Endothelial cell of umbilical vein (primary cell): Measurements from ENCODE around the gene RPL18. TPM values are rescaled to one million over a fixed set of nuclear protein-coding genes. Genes with fewer than 3 reads are reported as not detected.

Experiments used
- BruUV-seq: library from RNA; stranded (reverse); fragments of 400-500 nt; replicated peaks from 2 replicates; lab custom pipeline; 2021; lab: Mats Ljungman, UMichigan
- CTCF ChIA-PET: fragments of 300-600, 350-600 bp; sonication (Branson Sonifier 250); formaldehyde crosslinking; loops from one replicate; lab custom pipeline; 2021; ENCODE audit warnings: antibody characterized with exemption, inconsistent platforms; lab: Charles Lee
- POLR2A ChIA-PET: fragments of 300-600, 350-600 bp; sonication (Branson Sonifier 250); formaldehyde crosslinking; loops from one replicate; lab custom pipeline; 2021; ENCODE audit warnings: antibody characterized with exemption, inconsistent platforms; lab: Charles Lee
- DNase-seq: peaks from one replicate; pipeline ENCODE4 v3.0.0-alpha.2; 2011; ENCODE audit warnings: low read depth, low spot score
- FAIRE-seq: peaks from 2 replicates; lab custom pipeline; 2011; peaks lifted over from hg19 to GRCh38; lab: Jason Lieb, UNC
- H2AFZ ChIP-seq: 2 replicates; pipeline ENCODE4 v1.6.0; 2012; ENCODE audit warnings: low read depth, low read length, control low read depth, inconsistent platforms
- H3K27ac ChIP-seq: 2 replicates; pipeline ENCODE4 v1.5.1; 2011; ENCODE audit warnings: low read depth, mild to moderate bottlenecking, control low read depth, low read length, moderate library complexity; ENCODE audit not compliant: insufficient read depth
- H3K27me3 ChIP-seq, 2 experiments: 2 replicates each; pipeline versions ENCODE4 v1.6.0 to v1.6.1; 2011; ENCODE audit warnings: low read length in 2 of 2, mixed read lengths in 1 of 2; ENCODE audit not compliant: control insufficient read depth in 2 of 2, insufficient read depth in 2 of 2
- H3K36me3 ChIP-seq, 2 experiments: 2 replicates in 1 of 2; 3 replicates in 1 of 2; pipeline ENCODE4 v1.5.1; 2011; ENCODE audit warnings: low read length in 2 of 2, mild to moderate bottlenecking in 1 of 2, moderate library complexity in 1 of 2; ENCODE audit not compliant: control insufficient read depth in 2 of 2, insufficient read depth in 2 of 2; ENCODE audit errors: extremely low read depth in 1 of 2
- H3K4me1 ChIP-seq: 3 replicates; pipeline ENCODE4 v1.5.1; 2011; ENCODE audit warnings: mild to moderate bottlenecking, low read length; ENCODE audit not compliant: control insufficient read depth, insufficient read depth; ENCODE audit errors: extremely low read depth
- H3K4me2 ChIP-seq: 2 replicates; pipeline ENCODE4 v1.6.1; 2011; ENCODE audit warnings: low read length, control low read depth, mixed read lengths; ENCODE audit not compliant: insufficient read depth
- H3K4me3 ChIP-seq, 3 experiments: fragments of 200-600 bp in 1 of 3; sonication (generic), shearing (Covaris generic) in 1 of 3; replicated peaks in 1 of 3; 2 replicates each; pipeline ENCODE4 v1.5.1; 2011 to 2016; ENCODE audit warnings: control low read depth in 3 of 3, low read length in 3 of 3, mild to moderate bottlenecking in 2 of 3, inconsistent platforms in 1 of 3, low read depth in 1 of 3, moderate library complexity in 1 of 3; ENCODE audit not compliant: insufficient read depth in 1 of 3
- H3K79me2 ChIP-seq: 2 replicates; pipeline ENCODE4 v1.6.0; 2012; ENCODE audit warnings: low read length, inconsistent platforms; ENCODE audit not compliant: control insufficient read depth, insufficient read depth
- H3K9ac ChIP-seq: replicated peaks from 2 replicates; pipeline ENCODE3; 2011; ENCODE audit warnings: low read length, control low read depth; ENCODE audit not compliant: insufficient read depth; ENCODE audit errors: extremely low read depth
- H3K9me1 ChIP-seq: replicated peaks from 3 replicates; pipeline ENCODE4 v1.6.0; 2011; ENCODE audit warnings: mild to moderate bottlenecking, low read length; ENCODE audit not compliant: control insufficient read depth, insufficient read depth; ENCODE audit errors: extremely low read depth
- H3K9me3 ChIP-seq: replicated peaks from 2 replicates; pipeline ENCODE4 v1.5.1; 2012; ENCODE audit warnings: low read length, inconsistent platforms; ENCODE audit not compliant: control insufficient read depth, insufficient read depth
- H4K20me1 ChIP-seq: replicated peaks from 2 replicates; pipeline ENCODE3; 2011; ENCODE audit warnings: mild to moderate bottlenecking, low read length; ENCODE audit not compliant: control insufficient read depth, insufficient read depth; ENCODE audit errors: extremely low read depth
- CTCF ChIP-seq, 2 donors: IDR thresholded peaks; 1 replicate in 1 of 2; 2 replicates in 1 of 2; pipeline ENCODE4 v1.5.1; 2011; ENCODE audit warnings: low read length in 2 of 2, mild to moderate bottlenecking in 2 of 2, moderate library complexity in 2 of 2, control low read depth in 1 of 2, inconsistent platforms in 1 of 2, low read depth in 1 of 2; ENCODE audit not compliant: insufficient read depth in 1 of 2; ENCODE audit errors: extremely low read depth in 1 of 2
- EZH2 ChIP-seq: IDR thresholded peaks from 2 replicates; pipeline ENCODE4 v1.6.1; 2012; ENCODE audit warnings: borderline replicate concordance, low read depth, mild to moderate bottlenecking, moderate library complexity, low read length, inconsistent platforms; ENCODE audit not compliant: severe bottlenecking
- FOS ChIP-seq: IDR thresholded peaks from 2 replicates; pipeline ENCODE4 v1.6.1; 2011; ENCODE audit warnings: mild to moderate bottlenecking, low read length, moderate library complexity, borderline replicate concordance; ENCODE audit not compliant: insufficient read depth
- GATA2 ChIP-seq: IDR thresholded peaks from 2 replicates; pipeline ENCODE4 v1.7.0; 2011; ENCODE audit warnings: low read depth, mild to moderate bottlenecking, moderate library complexity, mixed read lengths, low read length; ENCODE audit not compliant: insufficient read length, insufficient read depth
- JUN ChIP-seq: IDR thresholded peaks from 2 replicates; pipeline ENCODE4 v1.6.1; 2011; ENCODE audit warnings: borderline replicate concordance, low read depth; ENCODE audit not compliant: insufficient read length, insufficient read depth
- MYC ChIP-seq: IDR thresholded peaks from one replicate; pipeline ENCODE4 v1.6.1; 2011; ENCODE audit warnings: mild to moderate bottlenecking, low read depth, low read length
- POLR2A ChIP-seq: IDR thresholded peaks from 2 replicates; pipeline ENCODE4 v1.6.1; 2012; ENCODE audit warnings: low read depth, mild to moderate bottlenecking, control low read depth, low read length
- POLR2AphosphoS5 ChIP-seq: IDR thresholded peaks from 2 replicates; pipeline ENCODE4 v1.6.1; 2012; ENCODE audit warnings: low read depth, mild to moderate bottlenecking, control low read depth, low read length, moderate library complexity; ENCODE audit not compliant: insufficient read depth
- dilution Hi-C: fragments of 300-500 bp; cut with MboI; formaldehyde crosslinking; loops from one replicate; pipeline ENCODE4 v1.15.0; 2019; ENCODE audit warnings: low sequenced_read_pairs; ENCODE audit not compliant: extremely low pct_ligation_motif_present
- intact Hi-C: fragments of 100-400 bp; cut with micrococcal nuclease; formaldehyde crosslinking; loops from one replicate; pipeline ENCODE4 v1.10.0; 2022
- polyA plus RNA-seq, 4 experiments: library from polyadenylated mRNA; depleted of rRNA in 3 of 4; stranded (reverse) in 3 of 4; unstranded in 1 of 4; fragments of >200 nt; gene quantifications; 2 replicates each; pipeline versions ENCODE4 v1.2.1 to v1.2.3, GENCODE V29; 2011 to 2012; ENCODE audit warnings: missing spikeins in 1 of 4
- total RNA-seq: library from RNA; stranded (reverse); gene quantifications from 2 replicates; pipeline ENCODE4 v1.2.3, GENCODE V29; 2021
- TF ChIP-seq, protein P1 (sequence below): IDR thresholded peaks from 2 replicates; pipeline ENCODE4 v1.6.1; 2011; ENCODE audit not compliant: insufficient read depth, insufficient read length

RPL18 gene
- total and polyA plus RNA-seq, 2 donors (not counting 3 experiments of a cell fraction or from before 2014, with no cell fraction given): 1,407 to 2,154 TPM

- TF ChIP-seq, protein P1, sequence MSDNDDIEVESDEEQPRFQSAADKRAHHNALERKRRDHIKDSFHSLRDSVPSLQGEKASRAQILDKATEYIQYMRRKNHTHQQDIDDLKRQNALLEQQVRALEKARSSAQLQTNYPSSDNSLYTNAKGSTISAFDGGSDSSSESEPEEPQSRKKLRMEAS: no peak
- no peak for TF ChIP-seq FOS
- no peak for TF ChIP-seq EZH2
- no peak for TF ChIP-seq GATA2
- TF ChIP-seq POLR2AphosphoS5: no peak
- no peak for TF ChIP-seq JUN
- no peak for TF ChIP-seq CTCF (IDR thresholded peaks at IDR 0.05; ENCODE audit: extremely low read depth in 1 of 2, insufficient read depth in 1 of 2, low read depth in 1 of 2, low read length in 2 of 2)
- TF ChIP-seq MYC: no peak
- TF ChIP-seq POLR2A: no peak
- intact Hi-C loops: no loop called here
These were observed 31.6 kb downstream of the RPL18 start for GRCh38 chr19:48587387-48587786.

More at GRCh38 chr19:48587387-48587786, 31.6 kb downstream of the RPL18 start:
- H3K36me3 ChIP-seq: no peaks in the 10 kb centered on the region
- H3K4me2 ChIP-seq: no peak overlapping the region
- H3K79me2 ChIP-seq: no peaks in the 10 kb centered on the region
- H2AFZ ChIP-seq: no peak overlapping the region
- no peaks in the 10 kb centered on the region for H3K9me3 ChIP-seq
- no peak for DNase-seq
- H3K9me1 ChIP-seq: no peaks in the 10 kb centered on the region
- CTCF ChIA-PET: interaction anchor here (0.6 to 14.1 kb wide), 7 partner anchors 19 to 307 kb away, joined by 3 to 507 read pairs (median 3); no protein-coding TSS in a partner anchor
- no peak overlapping the region for H3K4me3 ChIP-seq
- no peaks in the 10 kb centered on the region for H3K27me3 ChIP-seq
- no peak for FAIRE-seq
- dilution Hi-C loops: no loop called here
- no peaks in the 10 kb centered on the region for H4K20me1 ChIP-seq
- no peaks in the 10 kb centered on the region for H3K4me1 ChIP-seq
- no TSS peak for BruUV-seq
- no peak overlapping the region for H3K27ac ChIP-seq
- POLR2A ChIA-PET: no interaction called here
- H3K9ac ChIP-seq: no peak overlapping the region
